GM21737 (cell line): ENCODE data around the gene CDH13.

ENCODE experiments used
- ATAC-seq: cut with Tn5 transposase; IDR thresholded peaks from one replicate; pipeline ENCODE4 v1.9.1; 2021; ENCODE audit warnings: mild to moderate bottlenecking, moderate library complexity; ENCODE audit not compliant: unreplicated experiment

CDH13 gene

DNA sequence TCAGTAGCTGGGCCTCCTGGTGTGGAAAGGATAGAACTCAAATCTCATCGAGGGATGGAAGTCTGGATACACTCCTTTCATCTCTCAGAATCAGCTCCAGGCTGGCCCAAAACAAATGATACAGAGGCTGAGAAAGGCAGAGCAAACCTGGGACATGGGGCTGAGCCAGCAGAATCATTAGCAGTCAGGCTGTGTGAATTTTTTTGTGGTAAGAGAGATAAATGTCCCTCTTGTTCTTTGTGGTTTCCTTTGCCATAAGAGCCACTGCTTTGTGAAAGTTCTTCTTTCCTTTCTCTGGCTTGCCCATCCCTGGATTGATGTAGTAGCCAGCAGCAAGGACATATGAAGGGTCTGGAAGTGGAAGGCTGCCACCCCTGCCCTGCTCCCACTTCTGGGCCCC, 146.2 kb downstream of the CDH13 start:
- ATAC-seq, result no peak

- no peak for ATAC-seq
Measured at GRCh38 chr16:82776470-82777146, 149.8 kb downstream of the CDH13 start.

- no peak for ATAC-seq
Measured at GRCh38 chr16:82782715-82783251, 156.0 kb downstream of the CDH13 start.

DNA sequence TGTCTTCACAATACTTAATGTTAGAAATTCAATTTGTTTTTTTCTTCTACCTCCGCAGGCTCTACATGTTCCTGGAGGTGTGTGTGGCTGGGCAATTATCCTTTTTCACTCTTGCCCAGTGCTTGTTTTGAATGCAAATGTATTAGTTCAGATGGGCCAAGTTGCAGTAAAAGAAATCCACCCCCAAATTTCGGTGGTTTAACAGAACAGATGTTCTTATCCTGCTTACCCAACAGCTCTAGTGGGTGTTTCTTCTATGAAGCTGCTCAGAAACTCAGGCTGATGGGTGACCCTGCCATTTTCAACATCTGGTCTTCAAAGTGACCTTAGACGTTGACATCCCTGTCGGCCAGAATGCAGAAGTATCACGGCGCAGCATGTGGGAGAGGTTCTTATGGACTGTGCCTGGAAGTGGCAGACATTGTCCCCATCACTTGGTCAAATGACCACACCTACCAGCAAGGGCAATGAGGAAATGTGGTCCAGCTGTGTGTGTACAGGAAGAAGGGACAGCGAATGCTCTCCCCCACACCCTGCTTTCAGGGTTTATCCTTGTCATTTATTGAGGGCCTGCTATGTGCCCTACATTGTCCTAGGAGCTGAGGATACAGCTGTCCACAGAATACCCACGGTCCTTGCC, 157.3 kb downstream of the CDH13 start:
- ATAC-seq, result no peak

DNA sequence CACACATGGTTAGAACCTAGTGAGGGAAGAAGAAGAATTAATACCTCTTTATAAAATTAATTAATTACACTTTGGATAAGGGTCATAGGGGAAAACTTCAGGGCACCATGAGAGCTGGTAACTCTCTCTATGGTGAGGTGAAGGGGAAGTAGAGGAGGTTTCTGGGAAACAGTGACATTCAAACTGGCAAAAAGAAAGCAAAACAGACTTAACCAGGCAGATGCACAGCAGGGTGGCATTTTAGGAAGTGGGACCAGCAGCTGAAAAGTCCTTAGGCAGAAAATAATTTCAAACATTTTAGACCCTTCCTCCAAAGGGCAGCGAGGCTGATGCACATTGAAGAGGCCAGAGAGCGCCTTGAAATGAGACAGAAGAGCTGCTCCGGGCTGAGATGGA, 157.8 kb downstream of the CDH13 start:
- ATAC-seq, result no peak

- no peak for ATAC-seq
Measured at GRCh38 chr16:82788225-82788624, 161.5 kb downstream of the CDH13 start.

GRCh38 chr16:82788919-82789318, 162.2 kb downstream of the CDH13 start:
- no peak for ATAC-seq

- no peak for ATAC-seq
Measured at GRCh38 chr16:82792693-82793092, 165.9 kb downstream of the CDH13 start.

GRCh38 chr16:82793528-82794245, 166.9 kb downstream of the CDH13 start:
- ATAC-seq, result no peak

DNA sequence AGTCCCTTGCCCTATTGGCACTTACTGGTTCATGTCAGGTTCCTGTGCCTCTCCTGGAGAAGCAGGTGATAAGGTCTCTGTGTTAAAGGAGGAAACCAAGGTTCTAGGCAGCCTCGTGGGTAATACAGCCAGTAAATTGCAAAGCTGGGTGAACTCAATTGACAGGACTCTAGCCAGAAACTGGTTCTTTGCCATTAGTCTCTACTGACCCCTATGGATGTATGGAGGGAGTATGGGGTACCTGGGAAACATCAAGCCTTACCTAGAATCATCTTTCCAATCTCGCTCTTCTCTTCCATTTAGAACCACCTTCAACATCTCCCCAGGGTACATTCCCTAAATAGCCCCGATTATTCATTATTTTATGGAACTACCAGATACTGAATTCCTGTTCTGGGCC, 169.3 kb downstream of the CDH13 start:
- no peak for ATAC-seq

GRCh38 chr16:82801361-82801760, 174.6 kb downstream of the CDH13 start:
- ATAC-seq, result no peak

GRCh38 chr16:82805866-82806265, 179.1 kb downstream of the CDH13 start:
- no peak for ATAC-seq

DNA sequence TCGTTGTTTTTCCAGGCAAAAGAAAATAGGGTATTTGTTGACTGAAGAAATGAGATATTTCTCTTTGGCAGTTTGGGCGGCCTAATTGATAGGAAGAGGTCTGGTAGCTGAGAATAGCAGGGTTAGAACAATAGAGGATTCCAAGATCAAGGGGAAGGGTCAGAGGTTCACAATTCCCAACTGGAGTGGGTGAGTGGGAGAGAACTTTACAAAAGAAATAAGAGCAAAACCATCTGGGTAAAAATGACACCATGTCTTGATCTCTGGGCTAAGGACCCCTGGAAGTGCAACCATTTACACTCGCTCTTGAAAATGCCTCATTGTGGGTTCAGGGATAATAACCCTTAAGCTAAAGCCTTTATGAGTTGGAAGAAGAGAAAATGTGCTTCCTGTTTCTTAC, 180.5 kb downstream of the CDH13 start:
- ATAC-seq, result no peak

DNA sequence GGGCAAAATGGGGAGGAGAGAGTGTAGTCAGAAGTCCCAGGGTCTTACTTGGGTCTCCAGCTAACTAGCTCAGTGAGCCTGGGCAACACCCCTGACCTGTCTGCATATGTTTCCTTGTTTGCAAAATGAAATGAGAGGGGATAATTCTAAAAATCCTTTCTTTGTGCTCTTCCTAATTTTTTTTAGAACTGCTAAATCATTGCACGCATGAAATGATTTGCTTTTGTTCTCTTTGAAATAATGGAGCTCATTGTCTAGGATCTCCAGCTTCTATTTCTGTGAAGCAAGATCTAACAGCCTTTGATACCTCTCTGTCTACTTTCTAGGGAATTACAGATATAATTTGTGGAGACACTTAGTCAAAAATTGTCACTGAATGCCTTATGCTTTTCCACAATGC, 181.3 kb downstream of the CDH13 start:
- ATAC-seq, result no peak

GRCh38 chr16:82810077-82810476, 183.3 kb downstream of the CDH13 start:
- no peak for ATAC-seq

DNA sequence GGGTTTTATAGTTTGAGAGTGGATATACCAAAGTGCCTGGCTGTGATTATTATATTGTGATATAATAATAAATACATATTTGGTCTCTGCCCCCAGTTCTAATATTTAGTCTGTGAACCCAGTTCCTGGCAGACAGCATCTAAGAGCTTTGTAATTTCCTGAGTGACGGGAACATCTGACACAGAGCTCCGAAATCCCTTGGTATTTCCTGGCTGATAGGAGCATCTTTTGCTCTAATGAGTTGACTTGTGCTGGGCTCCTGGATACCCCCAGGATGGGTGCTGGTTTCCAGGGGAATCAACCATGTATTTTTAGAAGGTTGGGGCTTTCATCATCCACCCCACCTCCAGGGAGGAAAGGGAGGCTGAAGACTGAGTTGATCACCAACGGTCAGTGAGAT, 187.3 kb downstream of the CDH13 start:
- ATAC-seq, result no peak

DNA sequence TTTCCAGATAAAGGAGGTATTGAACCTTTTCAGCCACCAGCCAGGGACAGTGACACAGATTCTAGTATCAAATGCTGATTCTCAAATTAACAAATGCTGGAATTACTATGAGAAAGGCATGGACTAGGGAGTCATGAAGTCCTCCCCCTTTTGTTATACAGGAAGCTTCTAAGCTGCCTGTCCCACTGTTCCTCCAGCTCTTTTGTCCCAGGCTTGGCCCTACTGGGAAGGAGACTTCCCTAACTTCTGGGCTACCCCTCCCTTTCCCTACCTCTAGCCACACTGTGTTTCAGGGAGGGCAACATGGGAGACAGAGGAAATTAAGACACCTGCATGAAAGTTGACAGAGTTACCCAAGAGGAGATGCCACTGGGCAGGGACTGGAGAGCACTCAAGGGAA, 192.5 kb downstream of the CDH13 start:
- ATAC-seq, result no peak

- ATAC-seq, result no peak
Measured at GRCh38 chr16:82820855-82821254, 194.1 kb downstream of the CDH13 start.

- ATAC-seq, result no peak
Measured at GRCh38 chr16:82824408-82824807, 197.6 kb downstream of the CDH13 start.

GRCh38 chr16:82829301-82829700, 202.5 kb downstream of the CDH13 start:
- no peak for ATAC-seq

DNA sequence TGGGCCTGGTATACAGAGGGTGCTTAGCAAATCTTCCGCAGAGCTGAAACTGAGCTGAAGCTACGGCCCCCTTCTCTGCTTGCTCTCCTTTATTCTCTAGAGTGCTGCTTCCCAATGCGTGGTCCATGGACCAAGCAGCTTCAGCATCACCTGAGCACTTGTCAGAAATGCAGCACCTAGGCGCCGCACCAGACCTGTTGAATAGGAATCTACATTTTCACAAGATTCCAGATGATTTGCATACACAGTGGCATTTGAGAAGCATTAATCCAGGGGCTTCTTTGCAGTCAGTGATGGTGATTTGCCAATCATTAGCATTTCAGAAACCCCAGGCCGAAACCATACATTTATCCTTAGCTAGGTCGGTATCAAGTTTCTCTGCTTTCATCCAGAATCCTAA, 204.2 kb downstream of the CDH13 start:
- ATAC-seq, result no peak

GRCh38 chr16:82832821-82833220, 206.1 kb downstream of the CDH13 start:
- ATAC-seq, result no peak
